ENCODE measurements around the gene RGS10. TPM values are rescaled to one million over a fixed set of nuclear protein-coding genes. Genes with fewer than 3 reads are reported as not detected.

The RGS10 gene
- total RNA-seq, 1 donor from 2014 or later = 5.6 TPM

DNA sequence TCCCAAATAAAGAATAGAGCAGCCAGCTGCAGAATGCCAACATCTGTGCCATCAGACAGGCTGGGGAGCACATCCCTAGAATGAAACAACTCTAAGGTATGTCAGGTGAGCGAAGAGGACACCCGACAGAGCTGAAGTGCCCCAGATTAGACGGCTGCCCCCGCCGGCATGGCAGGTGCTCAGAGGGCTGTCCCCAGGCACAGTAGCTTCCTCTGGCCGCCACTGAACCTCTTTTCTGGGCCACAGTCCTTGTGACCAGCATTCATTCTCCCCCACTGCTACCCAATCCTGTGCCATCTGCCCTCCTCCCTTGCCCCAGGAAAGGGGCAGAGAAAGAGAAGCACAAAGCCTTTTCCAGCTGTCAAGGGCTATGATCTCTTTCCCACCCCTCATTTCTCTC lies 41.7 kb downstream of the RGS10 start:
- Histone ChIP-seq H3K4me1 (no peaks in the 10 kb centered on the region), H3K27me3 (ENCODE audit: low read depth) (peaks cover 13% of the 10 kb centered on the region), H3K4me3 (no peak overlapping the region), H3K36me3 (no peaks in the 10 kb centered on the region), H3K27ac (replicated peaks) (no peak overlapping the region), H3K9me3 (replicated peaks) (no peaks in the 10 kb centered on the region)
- DNase-seq = no peak
- intact Hi-C loops (cut with micrococcal nuclease) = no loop called here
- TF ChIP-seq, protein P1, sequence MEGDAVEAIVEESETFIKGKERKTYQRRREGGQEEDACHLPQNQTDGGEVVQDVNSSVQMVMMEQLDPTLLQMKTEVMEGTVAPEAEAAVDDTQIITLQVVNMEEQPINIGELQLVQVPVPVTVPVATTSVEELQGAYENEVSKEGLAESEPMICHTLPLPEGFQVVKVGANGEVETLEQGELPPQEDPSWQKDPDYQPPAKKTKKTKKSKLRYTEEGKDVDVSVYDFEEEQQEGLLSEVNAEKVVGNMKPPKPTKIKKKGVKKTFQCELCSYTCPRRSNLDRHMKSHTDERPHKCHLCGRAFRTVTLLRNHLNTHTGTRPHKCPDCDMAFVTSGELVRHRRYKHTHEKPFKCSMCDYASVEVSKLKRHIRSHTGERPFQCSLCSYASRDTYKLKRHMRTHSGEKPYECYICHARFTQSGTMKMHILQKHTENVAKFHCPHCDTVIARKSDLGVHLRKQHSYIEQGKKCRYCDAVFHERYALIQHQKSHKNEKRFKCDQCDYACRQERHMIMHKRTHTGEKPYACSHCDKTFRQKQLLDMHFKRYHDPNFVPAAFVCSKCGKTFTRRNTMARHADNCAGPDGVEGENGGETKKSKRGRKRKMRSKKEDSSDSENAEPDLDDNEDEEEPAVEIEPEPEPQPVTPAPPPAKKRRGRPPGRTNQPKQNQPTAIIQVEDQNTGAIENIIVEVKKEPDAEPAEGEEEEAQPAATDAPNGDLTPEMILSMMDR (IDR thresholded peaks at IDR 0.05; ENCODE audit: borderline replicate concordance) = no peak

DNA sequence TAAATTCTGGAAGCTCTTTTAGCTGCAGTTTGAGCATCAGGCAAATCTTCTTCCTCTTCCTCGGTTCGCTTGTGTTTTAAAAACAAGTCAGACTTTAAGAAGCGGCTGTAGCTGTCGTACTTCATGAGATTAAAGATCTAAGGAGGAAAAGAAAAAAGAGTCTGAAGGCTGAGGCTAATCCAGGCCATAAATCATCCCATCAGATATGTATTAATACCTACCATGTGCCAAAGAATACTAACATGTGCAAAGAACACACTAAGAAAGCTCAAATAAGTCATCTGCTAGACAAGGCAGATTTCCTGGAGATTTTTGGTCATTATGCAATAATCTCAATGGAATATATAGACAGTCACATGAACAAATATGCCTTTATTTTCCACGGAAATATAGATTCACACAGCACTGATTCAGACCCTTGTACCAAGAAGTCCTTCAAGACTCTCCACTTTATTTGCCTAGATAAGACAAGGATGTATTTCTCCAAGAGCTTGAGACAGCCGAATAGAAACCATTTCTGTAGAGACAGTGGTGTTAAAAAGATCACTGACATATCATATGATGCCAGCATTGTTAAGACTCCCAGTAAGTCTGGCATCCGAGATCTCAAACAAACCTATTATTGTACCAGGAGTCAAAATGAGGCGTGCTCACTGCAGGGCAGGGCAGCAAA lies 42.3 kb downstream of the RGS10 start:
- Histone ChIP-seq H3K27me3 (ENCODE audit: low read depth) (peaks cover 13% of the 10 kb centered on the region), H3K9me3 (replicated peaks) (no peaks in the 10 kb centered on the region), H3K27ac (replicated peaks) (no peak overlapping the region), H3K36me3 (no peaks in the 10 kb centered on the region), H3K4me1 (no peaks in the 10 kb centered on the region), H3K4me3 (no peak overlapping the region)
- no peak for DNase-seq
- TF ChIP-seq, protein P1 (IDR thresholded peaks at IDR 0.05; ENCODE audit: borderline replicate concordance) = no peak
- intact Hi-C loops (cut with micrococcal nuclease) = no loop called here

DNA sequence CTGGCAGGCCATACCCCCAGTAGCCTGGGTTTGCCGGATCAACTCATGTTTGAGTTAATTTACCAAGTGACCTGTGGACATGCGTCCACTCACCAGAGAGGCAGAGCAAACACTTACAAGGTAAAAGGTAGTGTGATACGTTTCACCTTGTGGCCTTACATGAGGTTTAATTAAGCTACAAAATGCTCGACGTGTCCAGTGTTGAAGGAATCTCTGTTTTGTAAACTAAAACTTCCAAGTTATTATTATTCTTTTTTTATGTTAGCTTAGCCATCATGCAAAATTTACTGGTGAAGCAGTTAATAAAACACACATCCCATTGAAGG lies 42.9 kb downstream of the RGS10 start:
- intact Hi-C loops (cut with micrococcal nuclease) = no loop called here
- DNase-seq = no peak
- Histone ChIP-seq H3K9me3 (replicated peaks) (no peaks in the 10 kb centered on the region), H3K4me1 (no peaks in the 10 kb centered on the region), H3K27me3 (ENCODE audit: low read depth) (peaks cover 13% of the 10 kb centered on the region), H3K4me3 (no peak overlapping the region), H3K36me3 (no peaks in the 10 kb centered on the region), H3K27ac (replicated peaks) (no peak overlapping the region)
- TF ChIP-seq, protein P1 (IDR thresholded peaks at IDR 0.05; ENCODE audit: borderline replicate concordance) = no peak

DNA sequence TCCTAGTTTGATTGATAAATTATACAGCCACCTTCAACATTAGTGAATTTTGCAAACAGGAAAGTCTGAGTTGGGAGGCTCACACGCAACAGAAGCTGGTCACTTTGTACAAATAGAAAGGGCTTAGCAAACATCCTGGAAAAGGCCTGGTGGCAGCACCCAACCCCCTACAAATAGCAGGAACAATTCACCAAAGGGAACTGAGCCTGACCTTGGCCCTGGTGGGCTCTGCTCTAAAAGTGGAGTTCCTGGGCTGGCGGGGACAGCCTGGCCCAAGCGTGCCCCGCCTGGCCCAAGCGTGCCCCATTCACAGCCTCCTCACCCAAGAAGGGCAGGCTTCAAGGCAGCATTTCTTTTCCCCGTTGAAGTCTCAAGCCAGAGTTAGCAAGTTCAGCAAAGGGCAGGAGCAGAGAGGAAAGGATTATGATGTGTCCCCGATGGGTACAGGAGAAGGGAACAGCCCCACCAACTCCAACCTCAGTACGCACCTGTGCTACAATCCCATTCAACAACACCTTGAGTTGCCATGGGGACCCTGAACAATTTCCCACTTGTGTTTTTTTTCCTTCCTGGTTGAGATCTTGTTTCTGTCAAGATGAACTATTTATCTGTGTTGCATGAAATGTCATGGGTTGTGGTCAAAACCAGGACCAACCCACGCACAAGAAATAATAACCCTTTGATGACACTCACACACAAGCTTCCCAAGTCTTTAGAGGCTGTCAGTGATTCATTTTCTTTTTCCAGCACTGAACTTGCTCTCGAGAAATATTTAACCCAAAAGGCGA lies 43.4 kb downstream of the RGS10 start:
- intact Hi-C loops (cut with micrococcal nuclease) = no loop called here
- no peak overlapping the region for H3K4me3 ChIP-seq
- peaks cover 3% of the 10 kb centered on the region for H3K4me1 ChIP-seq
- DNase-seq = no peak
- peaks cover 13% of the 10 kb centered on the region for H3K27me3 ChIP-seq (ENCODE audit: low read depth)
- no peaks in the 10 kb centered on the region for H3K36me3 ChIP-seq
- H3K27ac ChIP-seq (replicated peaks) = no peak overlapping the region
- H3K9me3 ChIP-seq (replicated peaks) = no peaks in the 10 kb centered on the region
- TF ChIP-seq, protein P1 (IDR thresholded peaks at IDR 0.05; ENCODE audit: borderline replicate concordance) = no peak

DNA sequence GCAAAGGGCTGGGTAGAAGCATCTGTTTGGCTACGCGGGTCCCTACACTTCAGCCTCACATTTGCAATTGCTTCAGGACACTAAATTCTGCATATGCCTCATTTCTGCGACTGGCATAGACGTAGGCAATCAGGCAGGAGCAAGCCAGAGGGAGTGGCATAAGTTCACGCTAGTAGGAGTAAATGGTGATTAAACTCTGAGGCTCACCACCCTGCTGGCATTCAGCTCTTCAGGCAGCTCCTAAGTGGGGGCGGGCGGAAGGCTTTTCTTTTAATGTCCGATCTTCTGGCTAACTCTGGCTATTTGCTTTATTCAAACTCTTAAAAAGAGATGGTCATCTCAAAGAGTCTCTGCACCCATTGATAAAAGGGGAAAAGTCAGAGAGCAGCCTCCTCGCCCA lies 45.3 kb downstream of the RGS10 start:
- H3K27me3 ChIP-seq (ENCODE audit: low read depth) = peaks cover 4% of the 10 kb centered on the region
- no peak for DNase-seq
- no peaks in the 10 kb centered on the region for H3K36me3 ChIP-seq
- no peaks in the 10 kb centered on the region for H3K9me3 ChIP-seq (replicated peaks)
- no peak overlapping the region for H3K4me3 ChIP-seq
- intact Hi-C loops (cut with micrococcal nuclease) = no loop called here
- H3K27ac ChIP-seq (replicated peaks) = no peak overlapping the region
- TF ChIP-seq, protein P1 (IDR thresholded peaks at IDR 0.05; ENCODE audit: borderline replicate concordance) = no peak
- peaks cover 3% of the 10 kb centered on the region for H3K4me1 ChIP-seq

All from left ventricle myocardium inferior (tissue), 1 donor.